Measurements from ENCODE around the gene EID3.

EID3 gene

DNA sequence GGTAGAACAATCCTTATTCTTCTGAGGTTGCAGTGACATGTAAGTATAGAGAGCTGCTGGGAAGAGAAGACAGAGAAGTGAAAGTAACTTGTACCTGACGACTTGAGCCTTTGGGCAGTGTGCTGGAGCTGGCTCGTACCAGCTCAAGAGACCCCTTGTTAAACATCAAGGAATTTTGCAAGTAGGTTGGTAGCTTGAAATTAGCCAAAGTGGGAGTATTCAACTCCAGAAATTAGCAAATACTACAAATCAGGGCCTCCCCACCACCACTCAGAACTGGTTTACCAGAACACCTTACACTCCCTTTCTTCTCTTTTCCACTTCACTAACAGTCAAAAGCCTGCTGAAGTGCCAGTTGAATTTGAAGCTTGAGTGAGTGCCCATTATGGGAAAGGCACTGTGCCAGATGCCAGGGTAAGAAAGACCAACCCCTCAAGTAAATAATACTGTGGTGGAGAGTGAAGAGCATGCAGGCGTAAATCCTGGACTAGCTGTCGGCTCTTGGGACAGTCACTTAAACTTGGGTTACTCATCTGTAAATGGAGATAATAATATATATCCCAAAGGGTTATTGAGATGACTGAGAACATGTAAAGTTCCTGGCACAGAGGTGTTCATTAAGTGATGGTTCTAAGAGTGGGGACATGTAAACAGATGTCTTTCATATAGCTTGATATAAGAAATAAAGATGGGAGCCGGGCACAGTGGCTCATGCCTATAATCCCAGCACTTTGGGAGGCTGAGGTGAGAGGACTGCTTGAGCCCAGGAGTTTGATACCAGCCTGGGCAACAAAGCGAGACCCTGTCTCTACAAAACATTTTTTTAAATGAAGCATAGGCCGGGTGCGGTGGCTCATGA is 27.0 kb upstream of the EID3 start:
- Histone ChIP-seq H3K9ac (ENCODE audit: low read length in 5 of 5) (no peak overlapping the region), H3K4me1 (ENCODE audit: control insufficient read depth in 5 of 5, insufficient read depth in 5 of 5, low read length in 5 of 5) (no peaks in the 10 kb centered on the region), H3K9me3 (ENCODE audit: control insufficient read depth in 5 of 5, low read length in 5 of 5) (no peaks in the 10 kb centered on the region), H3K36me3 (ENCODE audit: control insufficient read depth in 5 of 5, insufficient read depth in 5 of 5, low read length in 5 of 5) (no peaks in the 10 kb centered on the region), H3K4me3 (ENCODE audit: low read depth in 1 of 5, low read length in 5 of 5) (peak overlapping the region in 1 of 5 donors; percentile 35), H3K27me3 (ENCODE audit: control insufficient read depth in 5 of 5, insufficient read depth in 4 of 5, low read length in 5 of 5) (no peaks in the 10 kb centered on the region), H3K27ac (ENCODE audit: low read depth, low read length) (no peak overlapping the region)

DNA sequence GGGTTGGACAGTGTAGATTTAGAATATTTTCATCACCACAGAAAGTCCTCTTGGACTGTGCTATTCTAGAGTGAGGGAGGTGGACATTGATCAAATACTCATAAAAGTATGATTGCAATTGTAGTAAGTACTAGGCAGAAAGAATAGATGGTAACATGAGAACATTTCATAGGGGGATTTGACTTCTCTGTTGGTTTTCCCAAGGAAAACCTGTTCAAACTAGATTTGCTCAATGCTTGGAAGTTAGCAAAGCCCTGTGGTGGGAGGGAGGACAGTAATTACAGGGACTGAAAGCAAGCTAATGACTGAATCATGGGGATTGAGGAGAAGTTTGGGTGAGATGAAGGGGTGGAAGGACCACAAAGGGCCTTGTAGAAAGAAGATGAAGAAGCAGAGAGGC is 24.4 kb upstream of the EID3 start:
- H3K36me3 ChIP-seq (ENCODE audit: control insufficient read depth in 5 of 5, insufficient read depth in 5 of 5, low read length in 5 of 5) = no peaks in the 10 kb centered on the region
- H3K9me3 ChIP-seq (ENCODE audit: control insufficient read depth in 5 of 5, low read length in 5 of 5) = no peaks in the 10 kb centered on the region
- no peaks in the 10 kb centered on the region for H3K4me1 ChIP-seq (ENCODE audit: control insufficient read depth in 5 of 5, insufficient read depth in 5 of 5, low read length in 5 of 5)
- H3K27ac ChIP-seq (ENCODE audit: low read depth, low read length) = no peak overlapping the region
- H3K27me3 ChIP-seq (ENCODE audit: control insufficient read depth in 5 of 5, insufficient read depth in 4 of 5, low read length in 5 of 5) = no peaks in the 10 kb centered on the region
- H3K4me3 ChIP-seq (ENCODE audit: low read depth in 1 of 5, low read length in 5 of 5) = no peak overlapping the region
- H3K9ac ChIP-seq (ENCODE audit: low read length in 5 of 5) = no peak overlapping the region

DNA sequence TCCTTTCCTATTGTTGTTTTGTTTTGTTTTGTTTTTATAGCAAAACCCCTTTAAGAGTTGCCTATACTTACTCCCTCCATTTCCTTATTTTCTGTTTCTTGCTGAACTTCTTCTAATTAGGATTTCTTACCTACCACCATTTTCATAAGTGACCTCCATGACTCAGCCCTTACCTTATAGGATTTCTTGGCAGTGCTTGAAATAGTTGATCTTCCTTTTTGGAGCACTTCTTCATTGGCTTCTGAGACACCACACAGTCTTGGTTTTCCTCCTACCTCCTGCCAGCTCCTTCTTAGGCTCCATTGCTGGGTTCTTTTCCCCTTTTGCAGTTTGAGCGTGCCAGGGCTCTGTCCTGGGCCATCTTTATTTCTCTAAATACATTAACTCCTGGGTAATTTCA is 23.4 kb upstream of the EID3 start:
- no peaks in the 10 kb centered on the region for H3K27me3 ChIP-seq (ENCODE audit: control insufficient read depth in 5 of 5, insufficient read depth in 4 of 5, low read length in 5 of 5)
- no peak overlapping the region for H3K9ac ChIP-seq (ENCODE audit: low read length in 5 of 5)
- H3K9me3 ChIP-seq (ENCODE audit: control insufficient read depth in 5 of 5, low read length in 5 of 5) = no peaks in the 10 kb centered on the region
- H3K4me3 ChIP-seq (ENCODE audit: low read depth in 1 of 5, low read length in 5 of 5) = no peak overlapping the region
- H3K27ac ChIP-seq (ENCODE audit: low read depth, low read length) = no peak overlapping the region
- H3K4me1 ChIP-seq (ENCODE audit: control insufficient read depth in 5 of 5, insufficient read depth in 5 of 5, low read length in 5 of 5) = no peaks in the 10 kb centered on the region
- H3K36me3 ChIP-seq (ENCODE audit: control insufficient read depth in 5 of 5, insufficient read depth in 5 of 5, low read length in 5 of 5) = no peaks in the 10 kb centered on the region

DNA sequence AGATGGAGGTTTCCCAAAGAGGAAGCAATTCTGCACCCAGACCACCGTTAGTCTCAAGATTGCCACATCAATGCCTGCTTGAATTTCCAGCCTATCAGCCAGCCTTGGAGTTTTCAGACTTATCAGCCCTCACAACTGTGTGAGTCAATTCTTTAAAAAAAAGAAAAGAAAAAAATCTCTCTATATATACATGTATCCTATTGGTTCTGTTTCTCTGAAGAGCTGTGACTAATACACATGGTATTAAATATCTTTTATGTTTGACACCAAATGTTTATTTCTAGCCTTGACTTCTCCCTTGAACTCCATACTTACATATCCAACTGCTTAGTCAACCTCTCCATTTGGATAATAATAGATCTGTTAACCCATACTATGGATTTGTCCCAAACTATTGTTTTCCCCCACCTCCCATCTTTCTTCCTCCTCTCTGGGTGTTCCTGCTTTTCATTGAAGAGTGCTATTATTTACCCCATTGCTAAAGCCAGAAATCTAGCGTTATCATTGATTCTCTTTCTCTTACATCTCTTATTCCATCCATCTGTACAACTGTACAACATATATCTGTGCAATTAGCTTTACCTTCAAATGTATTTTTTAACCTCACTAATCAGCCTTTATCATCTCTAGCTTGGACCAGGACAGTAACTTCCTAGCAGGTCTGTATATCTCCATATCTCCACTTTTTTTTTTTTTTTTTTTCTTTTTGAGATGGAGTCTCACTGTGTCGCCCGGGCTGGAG is 22.7 kb upstream of the EID3 start:
- no peak overlapping the region for H3K27ac ChIP-seq (ENCODE audit: low read depth, low read length)
- no peaks in the 10 kb centered on the region for H3K36me3 ChIP-seq (ENCODE audit: control insufficient read depth in 5 of 5, insufficient read depth in 5 of 5, low read length in 5 of 5)
- peaks cover 0 to 3% (median 2%) of the 10 kb centered on the region in 5 donors for H3K4me1 ChIP-seq (ENCODE audit: control insufficient read depth in 5 of 5, insufficient read depth in 5 of 5, low read length in 5 of 5)
- no peak overlapping the region for H3K9ac ChIP-seq (ENCODE audit: low read length in 5 of 5)
- no peak overlapping the region for H3K4me3 ChIP-seq (ENCODE audit: low read depth in 1 of 5, low read length in 5 of 5)
- H3K9me3 ChIP-seq (ENCODE audit: control insufficient read depth in 5 of 5, low read length in 5 of 5) = no peaks in the 10 kb centered on the region
- H3K27me3 ChIP-seq (ENCODE audit: control insufficient read depth in 5 of 5, insufficient read depth in 4 of 5, low read length in 5 of 5) = no peaks in the 10 kb centered on the region

DNA sequence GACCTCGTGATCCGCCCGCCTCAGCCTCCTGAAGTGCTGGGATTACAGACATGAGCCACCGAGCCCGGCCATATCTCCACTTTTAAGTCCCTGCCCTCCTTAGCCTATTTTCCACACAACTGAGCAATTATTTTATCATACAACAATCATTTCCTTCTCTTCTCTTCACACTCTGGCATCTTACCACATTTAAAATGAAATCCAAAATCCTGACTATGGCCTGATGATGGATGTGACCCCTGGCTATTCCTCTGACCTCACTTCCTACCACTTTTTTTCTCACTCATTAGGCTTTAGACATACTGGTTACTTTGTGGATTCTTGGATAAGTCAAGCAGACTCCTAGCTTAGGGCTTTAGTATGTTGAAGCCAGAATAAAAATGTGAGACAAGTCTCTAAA is 21.9 kb upstream of the EID3 start:
- no peaks in the 10 kb centered on the region for H3K27me3 ChIP-seq (ENCODE audit: control insufficient read depth in 5 of 5, insufficient read depth in 4 of 5, low read length in 5 of 5)
- H3K36me3 ChIP-seq (ENCODE audit: control insufficient read depth in 5 of 5, insufficient read depth in 5 of 5, low read length in 5 of 5) = no peaks in the 10 kb centered on the region
- H3K9ac ChIP-seq (ENCODE audit: low read length in 5 of 5) = no peak overlapping the region
- H3K9me3 ChIP-seq (ENCODE audit: control insufficient read depth in 5 of 5, low read length in 5 of 5) = no peaks in the 10 kb centered on the region
- H3K4me1 ChIP-seq (ENCODE audit: control insufficient read depth in 5 of 5, insufficient read depth in 5 of 5, low read length in 5 of 5) = peaks cover 0 to 10% (median 10%) of the 10 kb centered on the region in 5 donors
- no peak overlapping the region for H3K4me3 ChIP-seq (ENCODE audit: low read depth in 1 of 5, low read length in 5 of 5)
- no peak overlapping the region for H3K27ac ChIP-seq (ENCODE audit: low read depth, low read length)

DNA sequence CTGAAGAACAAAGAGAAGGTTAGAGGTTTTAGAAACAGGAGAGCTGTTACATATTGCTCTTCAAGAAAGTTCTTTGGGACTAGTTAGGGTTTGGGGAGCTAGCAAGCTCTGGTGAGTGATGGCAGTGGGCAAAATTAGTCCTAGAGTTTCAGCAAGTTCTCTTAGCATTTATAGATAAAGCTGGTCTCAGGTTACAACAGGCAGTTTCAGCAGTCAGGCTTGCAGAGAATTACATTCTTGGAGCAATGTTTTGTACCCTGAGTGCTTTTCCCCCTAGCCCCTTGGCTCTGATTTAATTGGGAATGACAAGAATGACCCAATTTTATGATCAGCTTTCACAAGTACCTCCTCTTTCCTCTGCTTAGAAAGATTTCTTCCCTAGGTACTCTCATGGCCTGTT is 21.4 kb upstream of the EID3 start:
- Histone ChIP-seq H3K27me3 (ENCODE audit: control insufficient read depth in 5 of 5, insufficient read depth in 4 of 5, low read length in 5 of 5) (no peaks in the 10 kb centered on the region), H3K36me3 (ENCODE audit: control insufficient read depth in 5 of 5, insufficient read depth in 5 of 5, low read length in 5 of 5) (no peaks in the 10 kb centered on the region), H3K9me3 (ENCODE audit: control insufficient read depth in 5 of 5, low read length in 5 of 5) (no peaks in the 10 kb centered on the region), H3K4me1 (ENCODE audit: control insufficient read depth in 5 of 5, insufficient read depth in 5 of 5, low read length in 5 of 5) (peaks cover 0 to 15% (median 10%) of the 10 kb centered on the region in 5 donors), H3K4me3 (ENCODE audit: low read depth in 1 of 5, low read length in 5 of 5) (no peak overlapping the region), H3K9ac (ENCODE audit: low read length in 5 of 5) (no peak overlapping the region), H3K27ac (ENCODE audit: low read depth, low read length) (no peak overlapping the region)

DNA sequence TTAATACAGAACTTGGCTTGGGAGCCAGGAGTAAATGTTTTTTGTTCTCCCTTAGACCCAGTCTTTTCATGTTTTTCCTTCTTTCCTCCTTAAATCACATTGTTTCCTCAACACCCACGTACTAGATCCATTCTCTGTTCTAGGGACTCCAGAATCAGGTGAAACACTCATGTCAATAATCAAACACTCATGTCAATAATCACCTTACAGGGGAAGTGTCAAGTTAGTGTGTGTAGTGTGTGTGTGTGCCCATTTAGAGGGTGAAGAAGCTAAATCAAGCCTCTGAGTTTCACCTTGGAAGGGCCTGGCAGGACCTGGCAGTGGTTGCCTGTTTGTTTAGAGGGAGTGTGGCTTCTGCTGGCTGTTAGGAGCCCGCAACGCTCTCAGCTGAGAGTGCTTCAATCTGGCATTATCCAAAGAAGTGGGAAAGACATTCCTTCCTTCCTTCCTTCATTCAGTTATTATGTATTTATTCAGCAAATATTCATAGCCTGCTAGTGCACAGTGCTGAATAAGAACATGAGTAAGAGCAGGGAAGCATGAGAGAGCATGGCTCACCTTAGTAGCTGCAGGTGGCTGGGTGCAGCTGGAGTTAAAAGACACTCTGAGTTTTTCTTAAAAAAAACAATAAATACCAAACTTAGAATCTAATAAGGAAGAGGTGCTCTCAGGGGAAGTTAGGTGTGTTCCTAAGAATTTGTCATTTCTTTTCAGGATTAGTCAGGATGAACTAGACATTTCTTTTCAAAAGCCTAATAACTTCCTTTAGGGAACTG is 17.6 kb upstream of the EID3 start:
- H3K4me3 ChIP-seq (ENCODE audit: low read depth in 1 of 5, low read length in 5 of 5) = peak overlapping the region in 1 of 5 donors; percentile 97
- H3K9ac ChIP-seq (ENCODE audit: low read length in 5 of 5) = peak overlapping the region; percentile 84 to 98 (median 86)
- H3K27me3 ChIP-seq (ENCODE audit: control insufficient read depth in 5 of 5, insufficient read depth in 4 of 5, low read length in 5 of 5) = no peaks in the 10 kb centered on the region

DNA sequence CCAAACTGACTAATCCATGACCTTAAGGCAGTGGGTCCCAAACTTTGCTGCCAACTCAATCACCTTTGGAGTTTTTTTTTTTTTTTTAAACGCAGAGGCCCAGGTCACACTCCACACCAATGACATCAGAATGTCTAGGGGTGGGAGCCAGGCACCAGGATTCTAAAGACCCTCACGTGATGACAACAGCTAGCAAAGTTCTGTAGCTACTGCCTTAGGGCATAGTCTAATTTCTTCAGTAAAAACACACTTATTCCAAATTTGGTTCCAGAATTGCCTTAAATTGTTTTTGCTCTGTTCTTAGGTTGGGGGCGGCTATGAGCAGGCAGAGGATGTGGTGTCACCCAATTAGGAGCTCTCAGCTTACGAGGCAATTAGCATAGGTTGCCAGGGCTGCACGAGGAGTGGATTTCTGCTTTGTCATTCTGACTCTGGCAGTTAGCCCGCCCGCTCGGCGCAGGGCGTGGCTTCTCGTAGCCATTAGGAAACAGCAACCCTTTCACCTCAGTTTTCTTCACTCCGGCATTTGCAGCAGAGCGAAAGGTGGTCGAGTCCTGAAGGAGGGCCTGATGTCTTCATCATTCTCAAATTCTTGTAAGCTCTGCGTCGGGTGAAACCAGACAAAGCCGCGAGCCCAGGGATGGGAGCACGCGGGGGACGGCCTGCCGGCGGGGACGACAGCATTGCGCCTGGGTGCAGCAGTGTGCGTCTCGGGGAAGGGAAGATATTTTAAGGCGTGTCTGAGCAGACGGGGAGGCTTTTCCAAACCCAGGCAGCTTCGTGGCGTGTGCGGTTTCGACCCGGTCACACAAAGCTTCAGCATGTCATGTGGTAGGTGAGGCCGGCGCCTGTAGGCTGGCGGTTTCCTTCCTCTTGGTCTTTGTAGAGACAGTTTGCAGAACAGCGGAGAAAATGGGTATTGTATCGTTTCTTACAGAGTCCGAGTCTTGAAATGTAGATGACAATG is 16.7 kb upstream of the EID3 start:
- peak overlapping the region; percentile 79 to 97 (median 85) for H3K4me3 ChIP-seq (ENCODE audit: low read depth in 1 of 5, low read length in 5 of 5)
- no peaks in the 10 kb centered on the region for H3K9me3 ChIP-seq (ENCODE audit: control insufficient read depth in 5 of 5, low read length in 5 of 5)
- no peaks in the 10 kb centered on the region for H3K27me3 ChIP-seq (ENCODE audit: control insufficient read depth in 5 of 5, insufficient read depth in 4 of 5, low read length in 5 of 5)
- peaks cover 2 to 5% (median 3%) of the 10 kb centered on the region in 5 donors for H3K36me3 ChIP-seq (ENCODE audit: control insufficient read depth in 5 of 5, insufficient read depth in 5 of 5, low read length in 5 of 5)
- peak overlapping the region; percentile 84 to 98 (median 86) for H3K9ac ChIP-seq (ENCODE audit: low read length in 5 of 5)
- H3K4me1 ChIP-seq (ENCODE audit: control insufficient read depth in 5 of 5, insufficient read depth in 5 of 5, low read length in 5 of 5) = peaks cover 5 to 38% (median 33%) of the 10 kb centered on the region in 5 donors
- peak overlapping the region; percentile 94 for H3K27ac ChIP-seq (ENCODE audit: low read depth, low read length)

More for the DNA sequence above, 17.6 kb upstream of the EID3 start:
- Histone ChIP-seq H3K4me1 (ENCODE audit: control insufficient read depth in 5 of 5, insufficient read depth in 5 of 5, low read length in 5 of 5) (peaks cover 5 to 38% (median 33%) of the 10 kb centered on the region in 5 donors), H3K27ac (ENCODE audit: low read depth, low read length) (peak overlapping the region; percentile 94), H3K36me3 (ENCODE audit: control insufficient read depth in 5 of 5, insufficient read depth in 5 of 5, low read length in 5 of 5) (no peaks in the 10 kb centered on the region), H3K9me3 (ENCODE audit: control insufficient read depth in 5 of 5, low read length in 5 of 5) (no peaks in the 10 kb centered on the region)

DNA sequence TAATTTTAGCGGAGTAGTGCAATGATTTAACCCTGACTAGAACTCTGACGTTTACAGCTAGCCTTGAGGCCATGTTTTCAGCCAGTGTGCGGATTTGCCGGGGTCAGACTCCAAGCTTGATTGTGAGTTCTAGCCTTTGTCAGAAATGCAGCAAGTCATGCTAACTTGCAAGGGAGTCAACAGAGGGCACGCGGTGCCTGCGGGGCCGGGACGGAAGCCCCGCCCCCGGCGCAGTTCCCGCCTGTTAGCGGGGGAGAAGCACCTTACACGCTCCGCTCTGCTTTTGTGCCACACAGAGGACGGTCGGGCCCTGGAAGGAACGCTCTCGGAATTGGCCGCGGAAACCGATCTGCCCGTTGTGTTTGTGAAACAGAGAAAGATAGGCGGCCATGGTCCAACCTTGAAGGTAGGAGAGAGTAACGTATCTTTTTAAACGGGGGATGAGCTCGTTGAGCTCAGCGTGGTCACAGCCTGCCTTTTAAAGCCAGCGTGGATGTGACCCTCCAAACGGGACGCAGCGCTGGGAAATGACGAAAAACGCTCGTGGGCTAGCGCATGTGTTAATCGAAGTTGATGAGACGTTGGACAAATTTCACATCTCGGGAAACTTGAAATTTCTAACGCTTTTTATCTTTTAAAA is 14.8 kb upstream of the EID3 start:
- peak overlapping the region; percentile 94 for H3K27ac ChIP-seq (ENCODE audit: low read depth, low read length)
- H3K36me3 ChIP-seq (ENCODE audit: control insufficient read depth in 5 of 5, insufficient read depth in 5 of 5, low read length in 5 of 5) = peaks cover 10 to 22% (median 10%) of the 10 kb centered on the region in 5 donors
- H3K27me3 ChIP-seq (ENCODE audit: control insufficient read depth in 5 of 5, insufficient read depth in 4 of 5, low read length in 5 of 5) = no peaks in the 10 kb centered on the region
- peak overlapping the region; percentile 79 to 97 (median 85) for H3K4me3 ChIP-seq (ENCODE audit: low read depth in 1 of 5, low read length in 5 of 5)
- H3K9me3 ChIP-seq (ENCODE audit: control insufficient read depth in 5 of 5, low read length in 5 of 5) = no peaks in the 10 kb centered on the region
- peak overlapping the region; percentile 78 to 93 (median 86) for H3K9ac ChIP-seq (ENCODE audit: low read length in 5 of 5)
- H3K4me1 ChIP-seq (ENCODE audit: control insufficient read depth in 5 of 5, insufficient read depth in 5 of 5, low read length in 5 of 5) = peaks cover 5 to 38% (median 33%) of the 10 kb centered on the region in 5 donors

All from subcutaneous abdominal adipose tissue (tissue), 5 donors.